SKM-1 (cell line): Measurements from ENCODE around the gene KRTAP1-5.
"Not testable (repeated sequence)": the region's sequence is repeated elsewhere in the genome, so short reads cannot be mapped to it uniquely, and the experiment has no call there.

ENCODE experiments used
- DNase-seq: peaks from one replicate; lab custom pipeline; 2025; ENCODE audit not compliant: unreplicated experiment; lab: John Stamatoyannopoulos, UW

KRTAP1-5 gene

GRCh38 chr17:41009301-41009760 lies 17.7 kb downstream of the KRTAP1-5 start:
- no peak for DNase-seq

GRCh38 chr17:41008811-41009210 lies 18.2 kb downstream of the KRTAP1-5 start, which contains the start of gene KRTAP3-1:
TSS of gene KRTAP3-1 (minus strand) at chr17:41009128. CDS start at chr17:41009074, 54 bp downstream.
- DNase-seq, result no peak

- no peak for DNase-seq
Observed at GRCh38 chr17:41004397-41004796, 22.6 kb downstream of the KRTAP1-5 start.

GRCh38 chr17:41003926-41004325 lies 23.1 kb downstream of the KRTAP1-5 start:
- DNase-seq, result no peak

- DNase-seq, result no peak
Observed at GRCh38 chr17:41002814-41003213, 24.2 kb downstream of the KRTAP1-5 start.

- DNase-seq, result no peak
Observed at GRCh38 chr17:41001795-41002194, 25.2 kb downstream of the KRTAP1-5 start.

GRCh38 chr17:40999563-40999962 lies 27.4 kb downstream of the KRTAP1-5 start, which contains the start of gene KRTAP3-2:
TSS of gene KRTAP3-2 (minus strand) at chr17:40999906. CDS start at chr17:40999853, 53 bp downstream.
- DNase-seq, result not testable (repeated sequence)

GRCh38 chr17:40997361-40997760 lies 29.6 kb downstream of the KRTAP1-5 start:
- DNase-seq, result no peak

- DNase-seq, result no peak
Observed at GRCh38 chr17:40996829-40997228, 30.2 kb downstream of the KRTAP1-5 start.

- no peak for DNase-seq
Observed at GRCh38 chr17:40995116-40995515, 31.9 kb downstream of the KRTAP1-5 start.

- DNase-seq, result no peak
Observed at GRCh38 chr17:40993839-40994238, 33.2 kb downstream of the KRTAP1-5 start, which contains the start of gene KRTAP3-3. TSS of gene KRTAP3-3 (minus strand) at chr17:40994164. CDS start at chr17:40994097, 67 bp downstream.

GRCh38 chr17:40993084-40993483 lies 33.9 kb downstream of the KRTAP1-5 start:
- DNase-seq, result no peak

- DNase-seq, result no peak
Observed at GRCh38 chr17:40992666-40993065, 34.3 kb downstream of the KRTAP1-5 start.

- DNase-seq, result no peak
Observed at GRCh38 chr17:40986920-40987319, 40.1 kb downstream of the KRTAP1-5 start.

GRCh38 chr17:40984226-40984625 lies 42.8 kb downstream of the KRTAP1-5 start, which contains the start of gene KRT40:
TSS of gene KRT40 (minus strand) at chr17:40984326. CDS start at chr17:40984273, 53 bp downstream.
- DNase-seq, result no peak

- DNase-seq, result no peak
Observed at GRCh38 chr17:40981115-40981514, 45.9 kb downstream of the KRTAP1-5 start.

GRCh38 chr17:40980596-40980995 lies 46.4 kb downstream of the KRTAP1-5 start:
- no peak for DNase-seq

GRCh38 chr17:40980117-40980516 lies 46.9 kb downstream of the KRTAP1-5 start:
- no peak for DNase-seq

- DNase-seq, result no peak
Observed at GRCh38 chr17:40978575-40979151, 48.3 kb downstream of the KRTAP1-5 start.
